ENCODE data around the gene PAK6. TPM values are rescaled to one million over a fixed set of nuclear protein-coding genes. Genes with fewer than 3 reads are reported as not detected.

PAK6 gene
- total RNA-seq, 2 experiments from 2014 or later: 1.0 to 1.7 TPM

DNA sequence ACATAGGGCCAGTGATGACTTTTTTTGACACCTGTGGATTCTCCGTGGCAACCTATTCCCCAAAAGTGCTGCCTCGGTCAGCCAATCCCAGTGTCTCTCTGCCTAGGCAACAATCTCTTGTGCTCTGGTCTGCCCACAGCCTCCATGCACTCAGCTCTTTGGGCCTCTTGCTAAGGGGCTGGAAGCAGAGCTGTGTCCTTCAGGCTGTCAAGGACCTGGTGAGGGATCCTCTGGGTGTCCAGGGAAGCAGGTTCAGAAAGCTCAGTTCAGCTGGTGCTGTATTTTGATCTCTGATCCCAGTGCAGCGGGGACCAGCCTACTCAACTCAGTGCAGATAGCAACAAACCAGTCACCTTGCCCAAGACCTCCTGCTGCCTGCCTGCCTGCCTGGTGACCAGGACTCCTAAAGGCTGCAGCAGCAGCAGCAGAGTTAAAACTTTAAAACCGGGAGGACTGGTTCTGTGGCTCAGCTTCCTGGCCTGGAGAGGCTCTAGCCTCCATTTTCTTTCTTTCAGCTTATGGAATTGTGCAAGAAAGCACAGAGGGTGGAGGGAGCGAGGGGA, 6.2 kb downstream of the PAK6 start:
- H3K27ac Mint-ChIP-seq: no peak overlapping the region
- no peak for DNase-seq
- H3K4me3 Mint-ChIP-seq: no peak overlapping the region
- H3K9me3 Mint-ChIP-seq (ENCODE audit: low read depth): no peaks in the 10 kb centered on the region
- ATAC-seq: no peak
- peaks cover 6% of the 10 kb centered on the region for H3K4me1 Mint-ChIP-seq
- H3K27me3 Mint-ChIP-seq: peaks cover 8% of the 10 kb centered on the region
- CTCF ChIA-PET: interaction anchor here (0.9 to 1.7 kb wide), 3 partner anchors 11 to 29 kb away, joined by 3 to 6 read pairs (median 3); no protein-coding TSS in a partner anchor
- no peaks in the 10 kb centered on the region for H3K36me3 Mint-ChIP-seq

DNA sequence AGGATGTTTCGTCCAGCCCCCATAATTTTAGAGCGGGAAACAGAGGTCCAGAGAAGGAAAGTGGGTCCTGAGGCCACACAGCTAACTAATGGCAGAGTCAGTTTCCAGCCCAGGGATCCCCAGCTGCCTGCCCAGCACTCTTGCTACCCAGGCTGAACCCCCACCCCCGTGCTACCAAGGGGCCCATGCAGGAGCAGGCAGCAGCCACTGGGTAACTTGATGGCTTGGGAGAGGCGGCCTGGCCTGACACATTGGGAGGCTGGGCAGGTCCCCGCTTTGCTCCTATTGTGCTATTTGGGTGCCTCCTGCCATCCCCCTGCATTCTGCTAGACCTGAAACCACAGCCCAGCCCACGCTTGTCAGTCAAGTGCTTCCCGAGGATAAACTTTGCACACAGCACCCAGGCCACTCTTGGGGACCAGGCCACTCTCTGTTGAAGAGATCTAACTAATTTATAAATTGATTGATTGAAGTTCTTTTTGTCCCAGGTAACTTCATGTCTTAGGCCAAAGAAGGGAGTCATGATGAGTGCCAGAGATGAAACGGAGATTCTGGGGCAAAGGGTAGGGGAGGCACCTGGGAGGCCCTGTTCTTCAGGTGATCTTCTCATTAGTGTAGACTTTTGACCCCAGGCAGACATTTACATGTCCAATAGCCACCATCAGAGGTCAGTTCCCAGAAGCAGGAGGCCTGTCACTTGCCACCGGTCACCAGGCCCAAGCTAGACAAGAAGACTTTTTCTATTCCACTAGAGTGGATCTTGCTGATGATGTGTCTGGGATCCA, 7.0 kb downstream of the PAK6 start:
- H3K27ac Mint-ChIP-seq: no peak overlapping the region
- H3K9me3 Mint-ChIP-seq (ENCODE audit: low read depth): no peaks in the 10 kb centered on the region
- H3K36me3 Mint-ChIP-seq: no peaks in the 10 kb centered on the region
- H3K4me3 Mint-ChIP-seq: no peak overlapping the region
- no peak for ATAC-seq
- peaks cover 6% of the 10 kb centered on the region for H3K4me1 Mint-ChIP-seq
- H3K27me3 Mint-ChIP-seq: peaks cover 9% of the 10 kb centered on the region
- CTCF ChIA-PET: interaction anchor here (0.9 to 1.7 kb wide), 4 partner anchors 11 to 29 kb away, joined by 3 to 9 read pairs (median 4); no protein-coding TSS in a partner anchor
- no peak for DNase-seq

DNA sequence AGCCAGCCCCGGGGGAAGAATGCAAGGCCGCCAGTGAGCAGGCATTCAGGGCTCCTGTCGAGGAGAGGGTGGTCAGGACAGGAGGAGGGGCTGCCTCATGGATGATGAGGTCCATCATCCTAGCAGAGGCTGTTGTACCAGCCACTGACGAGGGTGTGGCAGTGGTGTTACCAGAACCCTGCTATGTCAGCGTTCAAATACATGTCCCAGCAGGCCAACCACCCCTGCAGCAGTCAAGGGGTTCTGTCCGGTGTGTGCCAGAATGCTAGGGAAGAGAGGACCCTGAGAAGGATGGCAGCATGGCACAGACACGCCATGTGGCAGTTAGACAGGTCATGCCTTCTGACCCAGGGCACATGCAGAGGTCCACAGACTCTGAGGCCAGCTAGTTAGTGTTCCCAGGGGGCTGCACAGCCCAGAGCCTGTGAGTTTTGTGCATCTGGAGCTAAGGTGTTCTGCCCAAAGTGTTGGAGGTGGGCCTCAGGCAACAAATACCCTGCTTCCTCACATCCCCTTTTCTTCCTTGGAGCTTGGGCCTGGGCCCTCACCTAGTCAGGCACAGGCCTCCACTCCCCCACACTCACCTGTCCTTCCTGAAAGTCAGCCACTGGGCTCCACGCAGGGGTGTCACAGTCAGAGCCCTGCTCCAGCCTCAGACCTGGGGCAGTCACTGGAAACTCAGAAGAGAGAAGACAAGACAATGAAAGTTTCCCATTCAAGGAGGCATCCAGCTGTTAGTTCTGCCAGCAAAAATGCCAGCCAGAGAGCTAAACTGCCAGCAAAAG, 7.8 kb downstream of the PAK6 start:
- Mint-ChIP-seq H3K4me1 (peaks cover 6% of the 10 kb centered on the region), H3K27ac (no peak overlapping the region), H3K36me3 (no peaks in the 10 kb centered on the region), H3K27me3 (peaks cover 15% of the 10 kb centered on the region), H3K9me3 (ENCODE audit: low read depth) (no peaks in the 10 kb centered on the region), H3K4me3 (no peak overlapping the region)
- CTCF ChIA-PET: interaction anchor here (1.6 to 1.7 kb wide), 2 partner anchors 10 to 27 kb away, joined by 3 to 9 read pairs; no protein-coding TSS in a partner anchor
- DNase-seq: no peak
- no peak for ATAC-seq

DNA sequence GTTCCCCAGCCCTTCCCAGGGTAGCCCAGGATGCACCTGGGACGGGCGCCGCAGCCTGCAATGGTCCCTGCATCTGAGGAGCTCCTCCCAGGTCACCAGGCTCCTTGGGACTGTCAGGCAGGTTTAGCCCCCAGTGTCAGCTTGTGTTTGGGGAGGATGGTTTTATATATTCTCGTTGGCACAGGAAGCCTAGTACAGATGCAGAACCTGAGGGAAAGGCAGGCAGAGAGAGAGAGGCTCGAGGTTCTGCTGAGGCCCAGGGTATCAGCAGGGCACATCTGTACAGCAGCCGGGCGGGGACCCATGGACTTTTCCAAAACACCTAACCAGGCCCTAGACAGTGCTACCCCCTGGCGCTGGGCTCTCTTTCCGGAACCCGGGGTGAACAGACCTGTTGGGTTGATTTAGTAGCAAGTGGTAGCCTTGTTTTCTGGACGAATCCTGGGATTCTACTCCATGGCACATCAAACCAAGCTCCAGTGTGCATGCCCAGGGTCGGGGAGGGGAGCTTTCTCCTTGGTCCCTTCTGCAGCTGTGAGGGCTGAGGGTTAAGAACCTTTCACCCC, 8.6 kb downstream of the PAK6 start:
- Mint-ChIP-seq H3K4me1 (peaks cover 6% of the 10 kb centered on the region), H3K27ac (no peak overlapping the region), H3K4me3 (no peak overlapping the region), H3K27me3 (peaks cover 19% of the 10 kb centered on the region), H3K36me3 (no peaks in the 10 kb centered on the region), H3K9me3 (ENCODE audit: low read depth) (no peaks in the 10 kb centered on the region)
- DNase-seq: no peak
- ATAC-seq: no peak
- CTCF ChIA-PET: interaction anchor here (1.7 kb wide), 1 partner anchor 26 kb away, joined by 9 read pairs; no protein-coding TSS in a partner anchor

DNA sequence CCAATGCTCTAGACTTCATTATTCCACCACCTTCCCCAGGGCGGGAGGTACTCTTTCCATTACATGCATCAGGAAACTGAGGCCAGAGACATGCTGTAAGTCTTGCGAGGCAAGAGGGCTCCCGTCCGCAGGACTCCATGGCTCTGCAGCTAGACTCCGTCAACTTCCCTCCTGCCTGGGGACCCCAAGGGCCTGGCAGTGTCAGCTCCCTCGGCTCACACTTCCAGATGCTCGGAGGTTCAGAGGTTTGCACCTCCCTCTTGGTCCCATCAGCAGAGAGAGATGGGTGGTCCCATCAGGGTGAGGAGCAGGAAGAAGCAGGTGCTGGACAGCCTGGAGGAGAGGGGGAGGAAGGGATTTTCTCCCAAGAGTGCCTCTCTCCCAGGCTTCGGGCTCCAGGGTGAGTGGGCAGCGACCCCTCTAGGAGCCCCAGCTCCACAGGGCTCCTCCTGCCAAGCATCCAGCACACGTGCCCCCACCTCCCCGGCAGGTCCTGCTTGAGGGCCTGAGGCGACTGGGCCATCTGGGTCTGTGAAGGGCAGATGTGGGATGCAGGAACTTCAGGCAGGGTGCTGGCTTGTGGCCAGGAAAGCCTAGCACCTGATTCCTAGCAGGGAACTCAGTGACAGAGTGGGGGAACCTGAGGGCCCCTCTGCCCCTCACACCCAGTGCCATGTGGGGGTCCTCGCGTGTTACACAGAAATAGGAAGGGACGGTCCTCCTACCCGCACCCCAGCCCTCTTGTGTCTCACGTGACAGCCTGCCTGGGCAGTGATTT, 9.3 kb downstream of the PAK6 start:
- CTCF ChIA-PET: no interaction called here
- Mint-ChIP-seq H3K4me1 (peaks cover 7% of the 10 kb centered on the region), H3K36me3 (no peaks in the 10 kb centered on the region), H3K27ac (no peak overlapping the region), H3K27me3 (peaks cover 23% of the 10 kb centered on the region), H3K9me3 (ENCODE audit: low read depth) (no peaks in the 10 kb centered on the region), H3K4me3 (no peak overlapping the region)
- DNase-seq (no peak), ATAC-seq (no peak)

DNA sequence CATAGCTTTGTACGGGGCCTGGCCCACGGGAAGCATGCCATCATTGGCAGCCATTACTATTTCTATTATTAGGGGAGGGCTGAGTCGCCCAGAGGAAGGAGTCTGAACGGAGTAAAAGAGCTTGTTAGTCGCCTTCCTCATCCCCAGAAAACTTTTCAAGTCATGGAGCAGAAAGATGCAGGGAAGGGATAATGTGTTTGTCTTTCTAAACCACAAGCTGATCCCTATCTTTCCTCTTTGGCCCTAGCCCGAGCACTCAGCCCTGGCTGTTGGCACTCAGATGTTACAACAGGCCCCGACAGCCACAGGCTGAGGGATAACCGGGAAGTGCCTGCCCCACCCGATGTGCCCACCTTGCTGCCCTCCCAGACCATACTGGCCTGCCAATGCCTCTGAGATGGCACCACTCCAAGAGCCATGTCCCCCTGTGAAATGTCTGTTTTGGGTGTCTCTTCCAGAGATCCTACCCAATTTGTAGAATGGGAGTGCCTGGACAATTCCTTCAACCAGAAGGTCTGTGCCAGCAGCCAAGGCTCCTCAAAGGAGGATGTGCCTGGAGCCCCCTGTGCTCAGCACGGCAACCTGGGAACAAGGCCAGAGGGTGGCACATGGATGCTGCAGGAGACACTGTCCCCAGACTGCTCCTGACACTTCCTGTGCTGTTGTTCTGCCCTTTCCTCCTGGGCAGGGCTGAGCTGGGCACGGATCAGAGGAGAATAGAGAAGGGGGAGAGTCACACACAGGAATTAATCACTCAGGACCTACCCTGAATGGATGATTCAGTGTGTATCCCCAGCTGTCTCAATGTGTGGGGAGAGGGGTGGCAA, 10.8 kb downstream of the PAK6 start:
- H3K36me3 Mint-ChIP-seq: no peaks in the 10 kb centered on the region
- H3K27me3 Mint-ChIP-seq: peaks cover 38% of the 10 kb centered on the region
- H3K4me3 Mint-ChIP-seq: no peak overlapping the region
- DNase-seq: no peak
- no peak for ATAC-seq
- no peaks in the 10 kb centered on the region for H3K9me3 Mint-ChIP-seq (ENCODE audit: low read depth)
- no peak overlapping the region for H3K27ac Mint-ChIP-seq
- CTCF ChIA-PET: interaction anchor here (0.7 to 1.9 kb wide), 5 partner anchors 11 to 362 kb away, joined by 3 to 9 read pairs (median 4); partner anchors contain the start of gene PAK6
- H3K4me1 Mint-ChIP-seq: peaks cover 9% of the 10 kb centered on the region

DNA sequence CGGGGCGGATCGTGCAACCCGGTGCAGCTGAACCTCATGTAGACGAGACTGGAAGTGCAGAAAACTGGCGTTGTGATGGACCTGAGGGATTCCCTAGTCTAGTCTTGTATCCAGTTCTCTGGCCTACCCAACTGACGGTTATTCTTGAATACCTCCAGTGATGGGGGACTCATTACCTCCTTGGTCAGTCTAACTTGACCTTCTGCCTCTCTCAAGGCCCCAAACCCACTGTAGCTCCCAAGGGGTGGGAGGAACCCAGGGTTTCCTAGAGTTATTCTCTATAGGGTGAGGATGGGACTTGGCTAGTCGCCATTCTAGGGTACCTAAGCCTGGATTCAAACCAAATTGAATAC, 11.4 kb downstream of the PAK6 start:
- Mint-ChIP-seq H3K27me3 (peaks cover 40% of the 10 kb centered on the region), H3K4me3 (no peak overlapping the region), H3K27ac (no peak overlapping the region), H3K9me3 (ENCODE audit: low read depth) (no peaks in the 10 kb centered on the region), H3K36me3 (no peaks in the 10 kb centered on the region), H3K4me1 (peaks cover 9% of the 10 kb centered on the region)
- CTCF ChIA-PET: interaction anchor here (0.7 to 1.9 kb wide), 4 partner anchors 19 to 33 kb away, joined by 3 to 9 read pairs (median 6); no protein-coding TSS in a partner anchor
- ATAC-seq (no peak), DNase-seq (no peak)

DNA sequence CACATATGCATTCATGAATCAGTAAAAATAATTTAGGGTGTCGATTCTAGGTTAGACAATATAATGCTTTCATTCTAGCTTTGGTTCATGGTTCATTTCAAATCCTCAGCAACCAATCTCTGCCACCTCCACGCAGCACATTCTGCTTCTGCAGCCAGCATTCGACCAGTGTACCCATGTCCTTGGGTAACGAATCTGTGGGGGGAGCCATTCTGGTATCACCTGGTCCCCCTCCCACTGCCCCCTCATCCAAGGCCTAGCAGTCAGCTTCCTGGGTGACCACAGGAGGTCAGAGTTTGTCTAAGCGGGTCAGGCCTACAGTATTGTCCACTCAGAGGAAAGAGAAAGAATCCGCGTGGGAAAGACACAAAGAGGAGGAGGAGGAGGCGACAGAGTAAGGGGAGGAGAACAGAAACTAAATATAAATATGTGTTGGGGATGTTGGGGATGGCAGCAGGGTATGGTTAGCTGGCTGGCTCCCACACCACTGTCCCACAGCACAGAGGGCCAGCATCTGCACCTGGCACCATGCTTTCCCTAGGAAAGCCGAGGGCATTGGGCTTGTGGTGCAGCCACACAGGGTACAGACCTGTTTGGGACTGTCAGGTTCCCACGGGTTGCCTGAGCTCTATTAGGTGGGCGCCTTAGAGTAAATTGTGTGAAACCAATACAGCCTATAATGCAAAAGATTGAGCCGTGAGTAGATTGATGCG, 12.1 kb downstream of the PAK6 start:
- H3K4me3 Mint-ChIP-seq: no peak overlapping the region

DNA sequence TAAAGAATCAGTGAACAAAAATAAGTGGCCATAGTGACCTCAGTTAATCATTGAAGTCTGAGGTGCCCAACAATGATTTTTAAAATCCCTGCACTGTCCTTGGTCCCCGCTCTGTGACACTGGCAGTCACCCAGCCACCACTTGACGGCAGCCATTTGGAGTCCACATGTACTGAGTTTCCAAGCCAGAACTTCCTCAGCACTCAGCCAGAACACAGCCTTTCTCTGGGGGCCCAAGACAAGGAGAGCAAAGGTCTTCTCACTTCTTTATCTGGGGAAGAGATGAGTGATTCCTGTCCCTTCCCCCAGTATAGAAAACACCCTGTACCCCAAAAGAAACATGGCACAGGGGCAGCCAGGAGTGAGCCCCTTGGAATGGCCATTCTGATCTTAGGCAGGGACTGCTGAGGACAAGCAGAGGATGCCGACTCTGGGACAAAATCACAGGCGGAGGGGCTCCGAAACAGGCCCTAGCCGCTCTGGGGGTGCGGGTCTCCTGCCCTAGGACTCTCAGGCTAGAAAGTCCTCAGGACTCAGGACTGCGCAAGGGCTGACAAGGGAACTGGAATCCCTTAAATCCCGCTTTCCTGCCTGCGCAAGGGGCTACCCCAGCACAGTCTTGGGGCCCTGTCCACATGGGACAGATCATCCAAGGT, 12.8 kb downstream of the PAK6 start:
- H3K27ac Mint-ChIP-seq: no peak overlapping the region
- H3K9me3 Mint-ChIP-seq (ENCODE audit: low read depth): no peaks in the 10 kb centered on the region

More for the DNA sequence above, 12.1 kb downstream of the PAK6 start:
- CTCF ChIA-PET: interaction anchor here (0.7 to 1.9 kb wide), 4 partner anchors 19 to 33 kb away, joined by 3 to 9 read pairs (median 6); no protein-coding TSS in a partner anchor
- ATAC-seq (no peak), DNase-seq (no peak)
- H3K27me3 Mint-ChIP-seq: peaks cover 40% of the 10 kb centered on the region
- no peaks in the 10 kb centered on the region for H3K9me3 Mint-ChIP-seq (ENCODE audit: low read depth)
- no peaks in the 10 kb centered on the region for H3K36me3 Mint-ChIP-seq
- no peak overlapping the region for H3K27ac Mint-ChIP-seq
- H3K4me1 Mint-ChIP-seq: peaks cover 9% of the 10 kb centered on the region

DNA sequence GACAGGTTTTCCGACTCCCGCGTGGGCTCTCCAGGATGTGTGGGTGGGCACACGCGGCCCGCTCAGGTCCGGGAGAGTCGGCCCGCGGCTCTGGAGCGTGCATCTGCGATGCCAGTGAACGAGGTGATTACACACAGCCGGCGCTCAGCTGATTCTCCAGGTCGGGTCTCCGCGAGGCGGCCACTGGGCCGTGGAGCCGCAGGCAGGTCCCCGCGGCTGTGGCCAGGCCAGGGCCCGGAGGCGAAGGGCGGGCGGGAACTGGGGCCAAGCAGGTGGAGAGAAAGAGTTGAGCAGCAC, 13.2 kb downstream of the PAK6 start:
- no peak overlapping the region for H3K27ac Mint-ChIP-seq
- DNase-seq: no peak
- H3K36me3 Mint-ChIP-seq: no peaks in the 10 kb centered on the region
- H3K9me3 Mint-ChIP-seq (ENCODE audit: low read depth): no peaks in the 10 kb centered on the region
- H3K4me1 Mint-ChIP-seq: peaks cover 13% of the 10 kb centered on the region
- CTCF ChIA-PET: interaction anchor here (0.8 to 14.0 kb wide), 2 partner anchors 10 to 24 kb away, joined by 3 to 158 read pairs; no protein-coding TSS in a partner anchor
- peaks cover 40% of the 10 kb centered on the region for H3K27me3 Mint-ChIP-seq
- H3K4me3 Mint-ChIP-seq: no peak overlapping the region
- no peak for ATAC-seq

More for the DNA sequence above, 12.8 kb downstream of the PAK6 start:
- Mint-ChIP-seq H3K27me3 (peaks cover 40% of the 10 kb centered on the region), H3K4me3 (no peak overlapping the region), H3K36me3 (no peaks in the 10 kb centered on the region), H3K4me1 (peaks cover 11% of the 10 kb centered on the region)
- DNase-seq: no peak
- CTCF ChIA-PET: interaction anchor here (1.7 kb wide), 1 partner anchor 28 kb away, joined by 9 read pairs; no protein-coding TSS in a partner anchor
- ATAC-seq: no peak

Data from activated CD8-positive, alpha-beta memory T cell treated with anti-CD3 and anti-CD28 coated beads, Interleukin-2, amount 10 ng/mL, durations not matched to agents 7 days and 5 days (primary cell).